ENCODE results near the gene EVX1. TPM values are rescaled to one million over a fixed set of nuclear protein-coding genes. Genes with fewer than 3 reads are reported as not detected.

Gene EVX1
- total RNA-seq, 3 donors from 2014 or later (not counting 1 experiment from before 2014, with no cell fraction given) = not detected

GRCh38 chr7:27198138-27198841 is 44.3 kb upstream of the EVX1 start:
- Mint-ChIP-seq H3K36me3 (no peaks in the 10 kb centered on the region), H3K27me3 (ENCODE audit: low read depth in 2 of 2) (peaks cover 78 to 87% of the 10 kb centered on the region in 2 donors), H3K27ac (peak overlapping the region in 1 of 2 donors; percentile 34), H3K4me3 (peak overlapping the region; percentile 79), H3K9me3 (no peaks in the 10 kb centered on the region), H3K4me1 (peaks cover 18 to 34% of the 10 kb centered on the region in 2 donors)
- intact Hi-C loops (cut with micrococcal nuclease) = loop anchor here (5.0 kb wide), 2 partner anchors 879 to 899 kb away; no protein-coding TSS in a partner anchor
- WGBS (ENCODE audit: insufficient coverage) = 15% methylated on average over 29 of the region's 29 CpGs
- H3K27me3 ChIP-seq (ENCODE audit: control insufficient read depth, insufficient read depth, low read length) = peaks cover 85% of the 10 kb centered on the region
- TF ChIP-seq CTCF (IDR thresholded peaks at IDR 0.05) = no peak
- H3K36me3 ChIP-seq (ENCODE audit: control insufficient read depth, insufficient read depth, low read length) = no peaks in the 10 kb centered on the region
- peaks cover 37% of the 10 kb centered on the region for H3K4me1 ChIP-seq (ENCODE audit: control insufficient read depth, insufficient read depth, low read length)
- H3K4me3 ChIP-seq (ENCODE audit: low read length) = no peak overlapping the region
- H3K9me3 ChIP-seq (ENCODE audit: control insufficient read depth, insufficient read depth, low read length) = no peaks in the 10 kb centered on the region
- DNase-seq (peak in 1 of 2 donors; percentile 13), ATAC-seq (no peak)
- no peak overlapping the region for H3K27ac ChIP-seq (ENCODE audit: low read length)

- WGBS (ENCODE audit: insufficient coverage) = 4% methylated on average over 93 of the region's 93 CpGs
- no peak overlapping the region for H3K27ac Mint-ChIP-seq
- peak in 2 of 3 donors; percentile 11 to 35 for ATAC-seq
These were observed 43.5 kb upstream of the EVX1 start for GRCh38 chr7:27198871-27199801.

More at GRCh38 chr7:27198871-27199801, 43.5 kb upstream of the EVX1 start:
- no peaks in the 10 kb centered on the region for H3K36me3 Mint-ChIP-seq
- H3K4me3 Mint-ChIP-seq = peak overlapping the region; percentile 79
- H3K9me3 ChIP-seq (ENCODE audit: control insufficient read depth, insufficient read depth, low read length) = no peaks in the 10 kb centered on the region
- intact Hi-C loops (cut with micrococcal nuclease) = loop anchor here (5.0 kb wide), 2 partner anchors 878 to 898 kb away; no protein-coding TSS in a partner anchor
- peaks cover 83% of the 10 kb centered on the region for H3K27me3 ChIP-seq (ENCODE audit: control insufficient read depth, insufficient read depth, low read length)
- peak in 1 of 2 donors; percentile 17 for DNase-seq
- no peak overlapping the region for H3K4me3 ChIP-seq (ENCODE audit: low read length)
- H3K4me1 ChIP-seq (ENCODE audit: control insufficient read depth, insufficient read depth, low read length) = peaks cover 32% of the 10 kb centered on the region
- TF ChIP-seq CTCF (IDR thresholded peaks at IDR 0.05) = no peak
- no peaks in the 10 kb centered on the region for H3K9me3 Mint-ChIP-seq
- H3K27me3 Mint-ChIP-seq (ENCODE audit: low read depth in 2 of 2) = peaks cover 76 to 87% of the 10 kb centered on the region in 2 donors
- H3K27ac ChIP-seq (ENCODE audit: low read length) = no peak overlapping the region
- peaks cover 18 to 34% of the 10 kb centered on the region in 2 donors for H3K4me1 Mint-ChIP-seq
- H3K36me3 ChIP-seq (ENCODE audit: control insufficient read depth, insufficient read depth, low read length) = no peaks in the 10 kb centered on the region

All from natural killer cell (primary cell).